K562 (cell line): ENCODE measurements around the gene SYNJ2. TPM values are rescaled to one million over a fixed set of nuclear protein-coding genes. Genes with fewer than 3 reads are reported as not detected.

Source experiments
- E2F3 ChIP-seq: fragments of 250-450 bp; sonication (Bioruptor Pico); IDR thresholded peaks from 2 replicates; pipeline ENCODE4 v1.4.0; 2020; ENCODE audit warnings: mild to moderate bottlenecking
- EZH2 ChIP-seq: IDR thresholded peaks from 2 replicates; pipeline ENCODE4 v1.6.1; 2012; ENCODE audit warnings: low read depth, mild to moderate bottlenecking, inconsistent platforms, low read length, borderline replicate concordance
- GATA2 ChIP-seq: sonication (generic); formaldehyde crosslinking; IDR thresholded peaks from 2 replicates; pipeline ENCODE4 v1.4.0; 2020; ENCODE audit warnings: mild to moderate bottlenecking, missing genetic modification reagents
- HDAC3 ChIP-seq: fragments of 450-650 bp; IDR thresholded peaks from 2 replicates; pipeline ENCODE4 v1.6.1; 2018; ENCODE audit warnings: borderline replicate concordance, mild to moderate bottlenecking, moderate library complexity; ENCODE audit not compliant: partially characterized antibody
- HOXB6 ChIP-seq: fragments of 250-450 bp; sonication (Bioruptor Pico); IDR thresholded peaks from 2 replicates; pipeline ENCODE4 v1.5.1; 2022; ENCODE audit warnings: mild to moderate bottlenecking, borderline replicate concordance
- MCM3 ChIP-seq: fragments of 450-650 bp; IDR thresholded peaks from 2 replicates; pipeline ENCODE4 v1.6.1; 2016
- NCOR1 ChIP-seq: fragments of 450-650 bp; IDR thresholded peaks from 2 replicates; pipeline ENCODE4 v1.6.1; 2016; ENCODE audit warnings: mild to moderate bottlenecking, moderate library complexity
- NR2C1 ChIP-seq, 2 experiments: fragments of 450-650 bp; IDR thresholded peaks; 2 replicates each; pipeline ENCODE4 v1.6.1; 2017; ENCODE audit warnings: mild to moderate bottlenecking in 2 of 2, antibody characterized with exemption in 1 of 2, inconsistent platforms in 1 of 2, missing compliant biosample characterization in 1 of 2, missing genetic modification characterization in 1 of 2
- RBM15 ChIP-seq: fragments of 200-400 bp; formaldehyde crosslinking; IDR thresholded peaks from 2 replicates; pipeline ENCODE4 v1.6.1; 2018; ENCODE audit warnings: mild to moderate bottlenecking, low read length, moderate library complexity; ENCODE audit not compliant: insufficient read depth
- SIN3B ChIP-seq: fragments of 450-650 bp; IDR thresholded peaks from 2 replicates; pipeline ENCODE4 v1.6.1; 2017; ENCODE audit warnings: low read depth, mild to moderate bottlenecking, moderate library complexity
- SP2 ChIP-seq: IDR thresholded peaks from 2 replicates; pipeline ENCODE4 v1.6.1; 2011; ENCODE audit warnings: mild to moderate bottlenecking, low read depth, low read length, moderate library complexity; ENCODE audit not compliant: poor library complexity, severe bottlenecking; ENCODE audit errors: extremely low read depth
- SRF ChIP-seq, 2 experiments: fragments of 250-450, 450-650 bp in 1 of 2; sonication (Bioruptor Pico) in 1 of 2; sonication (generic) in 1 of 2; formaldehyde crosslinking; IDR thresholded peaks; 2 replicates each; pipeline versions ENCODE4 v1.5.0 to v1.5.1; 2020 to 2022; ENCODE audit warnings: mild to moderate bottlenecking in 1 of 2, missing genetic modification reagents in 1 of 2
- TAF1 ChIP-seq: IDR thresholded peaks from 2 replicates; pipeline ENCODE4 v1.6.1; 2011; ENCODE audit warnings: mild to moderate bottlenecking, low read length, moderate library complexity; ENCODE audit not compliant: insufficient read depth, control insufficient read depth, severe bottlenecking; ENCODE audit errors: extremely low read depth
- TAL1 ChIP-seq: fragments of 450-650 bp; IDR thresholded peaks from 2 replicates; pipeline ENCODE4 v1.6.1; 2016; ENCODE audit warnings: mild to moderate bottlenecking
- TBP ChIP-seq: optimal IDR thresholded peaks from 2 replicates; pipeline ENCODE3; 2011; ENCODE audit warnings: low read depth, low read length, improper control_type of control experiment
- THAP12 ChIP-seq: fragments of 250-450 bp; sonication (Bioruptor Pico); IDR thresholded peaks from 2 replicates; pipeline ENCODE4 v1.9.0; 2021; ENCODE audit warnings: mild to moderate bottlenecking, inconsistent platforms
- THRA ChIP-seq: fragments of 450-650 bp; IDR thresholded peaks from 2 replicates; pipeline ENCODE4 v1.6.1; 2017; ENCODE audit warnings: mild to moderate bottlenecking, moderate library complexity
- XRCC4 ChIP-seq: IDR thresholded peaks from one replicate; pipeline ENCODE4 v1.6.1; 2011; ENCODE audit not compliant: insufficient read depth, insufficient read length; ENCODE audit errors: extremely low read depth
- ZBTB26 ChIP-seq: fragments of 450-650 bp; formaldehyde crosslinking; IDR thresholded peaks from 2 replicates; pipeline ENCODE4 v1.4.0; 2022; ENCODE audit warnings: missing genetic modification characterization
- ZBTB33 ChIP-seq: sonication (generic); formaldehyde crosslinking; IDR thresholded peaks from 2 replicates; pipeline ENCODE4 v1.8.1; 2023; ENCODE audit warnings: mild to moderate bottlenecking, missing genetic modification reagents
- ZNF586 ChIP-seq: fragments of 450-650 bp; formaldehyde crosslinking; conservative IDR thresholded peaks from 2 replicates; pipeline ENCODE4 v1.4.0; 2020; ENCODE audit warnings: mild to moderate bottlenecking, moderate library complexity
- polyA plus RNA-seq, 8 experiments: library from polyadenylated mRNA; depleted of rRNA in 4 of 8; stranded (reverse) in 5 of 8; unstranded in 3 of 8; fragments of >200 nt; fragmentation: Nextera tagmentation in 2 of 8; fragmentation: Illumina TruSeq in 1 of 8; extraction: Ambion mirVana in 2 of 8; extraction: Trizol in 1 of 8; gene quantifications; 2 replicates each; pipeline versions ENCODE4 v1.2.1 to v1.2.3, GENCODE V29; 2011 to 2014; ENCODE audit warnings: inconsistent platforms in 1 of 8, missing spikeins in 1 of 8
- total RNA-seq, 7 experiments: library from RNA; depleted of rRNA in 6 of 7; stranded (reverse); fragments of >200 nt in 6 of 7; fragmentation: Illumina TruSeq in 2 of 7; extraction: Trizol in 2 of 7; gene quantifications; 2 replicates each; pipeline versions ENCODE4 v1.2.1 to v1.2.3, GENCODE V29; 2011 to 2021; ENCODE audit warnings: low replicate concordance in 1 of 7

Gene SYNJ2
- total and polyA plus RNA-seq, 9 of the 15 experiments (the other 6 are each of a cell fraction or from before 2014, with no cell fraction given): 3.0 to 27.7 (median 17.8) TPM

- TF ChIP-seq TAF1 (no peak), RBM15 (no peak), ZBTB26 (CRISPR knock-in tag) (no peak), SIN3B (no peak), THAP12 (CRISPR knock-in tag) (no peak), HOXB6 (CRISPR knock-in tag) (no peak), TBP (no peak), EZH2 (no peak), HDAC3 (no peak), TAL1 (no peak), GATA2 (peak; percentile 67; the same call in 1 of the 2 replicates), SRF (CRISPR knock-in tag; IDR thresholded peaks at IDR 0.05) (peak in 1 of 2 experiments; percentile 74; a peak in 1 of 4 replicates), MCM3 (no peak), ZBTB33 (CRISPR knock-in tag) (no peak), NR2C1 (IDR thresholded peaks at IDR 0.05) (no peak), NR2C1 (tag; IDR thresholded peaks at IDR 0.05) (0 out of 2 replicates have a peak, but pooled peaks have one; percentile 13), XRCC4 (no peak), THRA (no peak), SP2 (no peak), NCOR1 (no peak), E2F3 (no peak), ZNF586 (CRISPR knock-in tag) (no peak)
Measured at GRCh38 chr6:158042245-158042798, 60.7 kb downstream of the SYNJ2 start (continued).
